HG03432 (cell line): Measurements from ENCODE around the gene REPIN1.
A peak's percentile ranks its signal among the peaks of the same experiment; 100 is the strongest.

Experiments
- ATAC-seq: cut with Tn5 transposase; IDR thresholded peaks from one replicate; pipeline ENCODE4 v1.9.1; 2021; ENCODE audit warnings: mild to moderate bottlenecking, moderate library complexity; ENCODE audit not compliant: unreplicated experiment

Gene REPIN1

DNA sequence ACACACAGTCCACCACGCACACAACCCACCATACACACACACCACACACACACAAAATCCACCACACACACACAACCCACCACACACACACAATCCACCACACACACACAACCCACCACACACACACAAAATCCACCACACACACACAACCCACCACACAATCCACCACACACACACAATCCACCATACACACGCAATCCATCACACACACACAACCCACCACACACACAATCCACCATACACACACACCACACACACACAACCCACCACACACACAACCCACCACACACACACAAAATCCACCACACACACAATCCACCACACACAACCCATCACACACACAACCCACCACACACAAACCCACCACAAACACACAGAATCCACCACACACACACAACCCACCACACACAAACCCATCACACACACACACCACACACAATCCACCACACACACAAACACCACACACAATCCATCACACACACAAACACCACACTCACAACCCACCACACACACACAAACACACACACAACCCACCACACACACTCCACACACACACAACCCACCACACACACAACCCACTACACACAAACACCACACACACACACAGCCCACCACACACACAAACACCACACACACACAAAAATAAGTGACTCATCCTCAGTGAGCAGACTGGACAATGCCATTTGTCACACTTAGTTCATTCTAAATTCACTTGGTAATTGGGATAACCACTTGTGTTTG lies 8.8 kb upstream of the REPIN1 start:
- ATAC-seq = no peak

DNA sequence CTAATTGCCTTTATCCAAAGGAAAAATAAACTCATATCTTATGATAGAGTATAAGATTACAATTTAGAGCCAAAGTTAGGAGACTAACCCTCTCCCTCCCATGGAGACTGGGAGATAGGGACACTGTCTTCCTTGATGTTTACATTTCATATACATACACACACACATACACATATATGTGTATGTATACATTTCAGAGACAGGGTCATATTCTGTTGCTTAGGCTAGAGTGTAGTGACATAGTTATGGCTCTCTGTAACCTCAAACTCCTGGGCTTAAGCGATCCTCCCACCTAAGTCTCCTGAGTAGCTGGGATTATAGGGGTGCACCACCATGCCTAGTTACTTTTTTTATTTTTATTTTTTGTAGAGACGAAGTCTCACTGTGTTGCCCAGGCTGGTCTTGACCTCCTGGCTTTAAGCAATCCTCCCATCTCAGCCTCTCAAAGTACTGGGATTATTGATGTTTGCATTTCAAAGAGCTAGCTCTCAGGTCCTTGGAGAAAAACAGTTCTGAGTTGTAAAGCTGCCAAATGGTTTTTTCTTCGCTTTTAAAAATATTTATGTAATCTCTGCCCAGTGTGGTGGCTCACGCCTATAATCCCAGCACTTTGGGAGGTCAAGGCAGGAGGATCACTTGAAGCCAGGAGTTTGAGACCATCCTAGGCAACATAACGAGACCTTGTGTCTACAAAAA lies 8.1 kb upstream of the REPIN1 start:
- ATAC-seq = no peak

DNA sequence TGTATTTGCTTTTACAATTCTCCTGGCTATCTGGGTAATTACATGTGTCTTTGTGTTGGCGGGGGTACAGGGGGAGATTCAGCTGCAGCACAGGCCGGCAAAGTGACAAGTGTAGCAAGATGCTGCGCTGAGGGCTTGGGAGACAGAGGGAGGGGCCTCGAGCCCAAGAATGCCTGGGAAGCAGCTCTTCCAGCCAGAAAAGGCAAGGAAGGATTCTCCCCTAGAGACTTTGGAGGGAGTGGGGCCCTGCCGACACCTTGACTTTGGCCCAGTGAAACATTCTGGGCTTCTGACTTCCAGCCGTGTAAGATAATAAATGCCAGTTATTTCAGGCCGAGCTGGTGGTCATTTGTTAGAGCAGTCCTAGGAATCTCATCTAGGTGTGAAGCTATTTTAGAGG lies 7.2 kb upstream of the REPIN1 start:
- no peak for ATAC-seq

DNA sequence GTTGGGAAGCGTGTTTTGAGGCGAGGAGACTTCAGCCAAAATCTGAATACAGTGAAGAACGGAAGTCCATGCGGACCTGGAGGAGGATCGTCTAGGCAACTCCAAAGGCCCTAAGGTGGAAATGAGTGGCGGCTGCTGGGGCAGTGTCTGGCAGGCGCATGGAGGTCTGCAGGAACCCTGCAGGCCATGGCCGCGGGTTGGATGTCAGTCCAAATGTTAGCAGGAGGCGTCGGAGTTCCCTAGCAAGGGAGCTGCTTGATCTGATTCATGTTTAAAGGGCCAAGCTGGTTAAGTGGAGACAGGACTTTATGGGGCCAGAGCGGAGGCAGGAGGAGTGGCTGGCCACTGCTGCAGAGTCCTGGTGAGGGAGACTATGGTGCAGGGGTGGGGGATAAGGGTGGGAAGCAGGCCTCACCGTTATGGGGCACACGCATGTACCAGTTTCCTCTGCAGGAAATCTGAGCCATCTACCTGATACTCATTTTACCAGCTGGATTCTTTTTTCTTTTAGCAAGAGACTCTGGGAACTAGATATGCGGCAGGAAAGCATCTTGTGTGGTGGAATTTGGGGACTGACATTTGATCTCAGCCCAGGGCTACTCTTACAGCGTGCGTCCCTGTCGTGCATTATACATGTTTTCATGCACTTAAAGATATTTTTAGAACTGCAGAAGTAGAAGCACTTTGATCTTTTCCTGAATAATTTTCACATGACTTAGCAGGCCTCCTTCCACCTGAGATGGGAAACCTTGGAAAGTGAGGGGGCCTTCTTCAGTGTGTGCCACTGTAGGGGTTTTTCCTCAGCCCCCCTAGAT lies 6.6 kb upstream of the REPIN1 start:
- ATAC-seq = no peak

DNA sequence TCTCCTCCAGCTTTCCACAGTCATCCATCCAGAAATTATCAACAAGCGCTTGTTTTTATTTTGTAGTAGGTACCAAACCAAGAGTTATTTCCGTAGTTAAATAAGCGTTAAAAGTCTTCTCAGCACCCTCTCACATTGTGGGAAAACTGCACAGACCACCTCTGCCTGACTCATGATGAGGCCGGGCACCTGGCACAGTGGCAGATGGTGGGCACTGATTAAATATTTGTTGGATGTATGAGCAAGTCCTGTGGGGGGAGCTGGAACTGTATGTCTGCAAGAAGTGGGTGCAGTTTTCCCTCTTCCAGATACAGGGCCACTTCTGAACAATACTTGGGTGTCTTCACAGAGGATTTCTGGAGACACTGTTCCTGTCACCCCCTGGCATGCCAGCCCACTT lies 5.3 kb upstream of the REPIN1 start:
- no peak for ATAC-seq

DNA sequence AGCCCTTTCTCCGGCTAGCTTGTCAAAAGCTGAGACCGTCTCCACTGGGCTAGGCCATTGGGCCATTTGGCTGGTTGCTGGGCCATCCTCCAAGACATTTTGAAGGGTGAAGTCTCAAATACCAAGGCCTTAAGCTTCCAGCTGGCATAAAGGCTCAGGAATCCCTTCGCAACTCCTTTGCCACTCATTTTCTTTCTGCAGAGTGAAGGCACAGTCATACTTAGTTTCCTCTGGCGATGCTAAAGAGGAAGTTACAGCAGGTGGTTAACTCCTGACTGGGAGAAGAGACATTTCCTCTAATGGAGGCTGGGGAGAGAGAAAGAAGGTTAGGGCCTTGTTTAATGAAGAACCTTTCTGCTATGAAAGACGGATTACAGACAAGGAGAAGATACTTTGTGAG lies 4.8 kb upstream of the REPIN1 start:
- no peak for ATAC-seq

DNA sequence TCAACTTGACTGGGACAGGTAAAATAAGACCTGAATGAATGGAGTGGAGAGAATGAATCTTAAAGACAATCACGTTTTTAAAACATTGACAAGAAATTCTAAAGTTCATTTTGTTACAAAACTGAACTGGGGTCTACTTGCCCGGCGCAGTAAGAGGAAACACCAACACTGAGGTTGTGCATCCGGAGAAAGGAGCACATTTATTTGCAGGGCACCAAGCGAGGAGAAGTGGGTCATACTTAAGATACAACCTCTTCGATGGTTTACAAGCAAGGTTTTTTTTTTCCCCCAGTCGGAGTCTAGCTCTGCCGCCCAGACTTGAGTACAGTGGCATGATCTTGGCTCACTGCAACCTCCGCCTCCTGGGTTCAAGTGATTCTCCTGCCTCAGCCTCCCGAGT lies 3.4 kb upstream of the REPIN1 start:
- ATAC-seq = no peak

DNA sequence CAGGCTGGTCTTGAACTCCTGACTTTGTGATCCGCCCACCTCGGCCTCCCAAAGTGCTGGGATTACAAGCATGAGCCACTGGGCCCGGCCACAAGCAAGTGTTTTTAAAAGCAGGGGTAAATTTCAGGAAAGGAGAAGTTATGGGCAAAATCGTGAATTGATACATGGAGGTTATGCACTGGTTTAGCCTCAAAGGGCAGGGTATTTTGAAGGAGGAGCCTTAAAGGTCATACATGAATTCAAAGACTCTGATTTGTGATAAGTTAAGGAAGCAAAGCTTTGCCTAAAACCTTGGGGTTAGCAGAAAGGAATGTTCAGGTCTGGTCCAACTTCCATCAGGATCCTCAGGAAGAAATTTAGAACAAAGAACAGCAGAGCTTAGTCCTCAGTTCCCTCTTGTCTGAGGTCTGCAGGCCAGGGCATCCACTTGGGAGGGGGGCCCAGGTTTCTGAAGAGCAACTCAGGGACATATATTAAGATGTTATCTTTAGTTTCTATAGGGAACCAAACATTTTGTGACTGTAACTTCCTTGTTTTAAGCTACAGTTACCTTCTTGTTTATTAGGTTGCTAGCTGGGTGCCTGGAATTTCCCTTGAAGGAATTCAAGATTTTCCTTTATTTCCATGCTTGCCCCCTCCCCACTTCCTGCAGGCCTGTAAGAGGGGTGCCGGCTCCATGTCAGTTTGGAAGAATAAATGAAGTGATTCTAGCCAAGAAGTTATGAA lies 2.8 kb upstream of the REPIN1 start:
- ATAC-seq = no peak

DNA sequence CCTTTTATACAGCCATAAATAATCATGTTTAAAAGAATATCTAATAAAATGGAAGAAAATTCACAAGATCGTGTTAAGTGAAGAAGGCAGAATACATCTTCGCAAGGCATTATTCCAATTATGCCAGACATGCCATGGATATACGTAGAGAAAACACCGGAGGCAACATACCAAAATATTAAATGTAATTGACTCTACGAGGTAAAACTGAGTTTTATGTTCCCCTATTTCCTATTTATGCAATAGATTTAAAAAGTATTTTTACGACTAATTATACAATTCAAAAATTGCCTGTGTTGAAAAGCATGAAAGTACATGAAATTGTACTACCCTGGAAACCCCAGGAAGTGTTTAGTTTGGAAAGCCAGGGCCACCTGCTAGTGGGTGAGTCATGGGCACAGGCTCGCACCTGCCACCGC lies 936 bp upstream of the REPIN1 start:
- no peak for ATAC-seq

DNA sequence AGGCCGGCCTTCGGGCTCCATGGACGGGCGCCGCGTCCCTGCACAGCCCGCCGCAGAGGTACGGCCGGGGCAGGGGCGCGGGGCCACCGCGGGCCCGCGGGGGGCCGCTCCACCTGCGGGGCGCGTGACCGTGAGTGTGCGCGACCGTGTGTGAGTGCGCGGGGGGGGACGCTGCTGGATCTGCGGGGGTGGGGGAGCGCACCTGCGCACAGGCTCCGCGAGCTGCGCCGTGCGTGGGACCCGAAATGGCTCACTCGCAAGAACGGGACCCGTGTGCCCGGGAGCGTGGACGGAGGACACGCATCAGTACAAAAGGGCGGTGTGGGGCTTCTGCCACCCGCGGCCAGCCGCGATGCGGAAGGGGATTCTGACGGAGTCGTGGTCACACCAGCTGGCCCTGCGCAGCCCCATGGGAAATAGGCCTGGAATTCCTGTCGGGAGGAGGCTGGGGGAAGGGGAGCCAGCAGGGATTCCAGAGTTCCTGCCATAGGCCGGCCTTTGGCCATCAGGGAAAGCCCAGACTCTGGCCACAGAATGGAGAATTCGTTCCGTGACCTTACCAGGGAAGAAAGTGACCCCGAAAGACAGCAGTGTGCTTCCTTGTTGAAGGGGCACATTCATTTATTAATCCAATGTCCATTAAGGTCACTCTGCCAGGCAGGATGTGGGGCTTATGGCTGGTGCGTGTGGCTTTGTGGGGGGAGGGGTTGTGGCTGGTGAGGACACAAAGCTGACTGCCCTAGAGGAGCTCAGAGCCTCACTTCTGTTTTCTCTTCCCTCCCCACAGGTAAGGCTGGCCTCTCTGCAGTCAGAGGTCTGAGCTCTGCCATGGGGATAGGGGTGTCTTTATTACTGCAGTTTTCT lies 494 bp downstream of the REPIN1 start:
- ATAC-seq = peak; percentile 40

DNA sequence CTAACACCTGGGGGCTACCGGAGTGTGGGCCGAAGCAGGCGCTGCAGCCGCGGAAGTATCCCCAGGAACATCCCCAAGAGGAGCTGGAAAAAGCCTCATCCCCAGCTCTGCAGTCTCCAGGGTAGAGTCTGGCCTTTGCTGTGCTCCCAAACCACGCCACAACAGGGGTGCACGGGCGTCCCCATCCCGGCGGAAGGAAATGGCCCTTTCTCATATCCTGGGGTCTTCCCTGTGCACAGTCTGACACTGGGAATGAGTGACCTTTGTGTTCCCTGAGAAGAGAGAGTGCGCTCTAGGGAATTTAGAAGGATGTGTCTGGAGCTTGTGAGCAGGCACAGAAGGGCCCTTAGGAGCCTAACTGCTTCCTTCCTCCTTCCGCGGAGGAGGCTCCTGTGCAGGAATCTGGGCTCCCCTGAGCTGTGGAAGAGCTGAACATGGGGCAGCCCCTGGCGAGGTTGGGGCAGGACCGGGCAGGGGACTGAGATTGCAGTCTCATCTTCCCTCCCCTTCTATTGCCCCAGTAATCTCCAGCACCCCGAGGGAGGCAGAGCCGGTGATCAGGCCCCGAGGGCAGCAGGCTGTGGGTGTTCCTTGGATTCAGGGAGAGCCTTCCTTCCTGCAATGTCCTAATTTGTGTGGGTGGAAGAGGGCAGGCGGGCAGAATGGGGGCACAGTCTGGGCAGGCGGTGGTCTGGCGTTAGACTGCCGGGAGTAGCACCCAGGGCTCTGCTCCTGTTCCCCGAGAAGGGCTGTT lies 1.3 kb downstream of the REPIN1 start:
- no peak for ATAC-seq

DNA sequence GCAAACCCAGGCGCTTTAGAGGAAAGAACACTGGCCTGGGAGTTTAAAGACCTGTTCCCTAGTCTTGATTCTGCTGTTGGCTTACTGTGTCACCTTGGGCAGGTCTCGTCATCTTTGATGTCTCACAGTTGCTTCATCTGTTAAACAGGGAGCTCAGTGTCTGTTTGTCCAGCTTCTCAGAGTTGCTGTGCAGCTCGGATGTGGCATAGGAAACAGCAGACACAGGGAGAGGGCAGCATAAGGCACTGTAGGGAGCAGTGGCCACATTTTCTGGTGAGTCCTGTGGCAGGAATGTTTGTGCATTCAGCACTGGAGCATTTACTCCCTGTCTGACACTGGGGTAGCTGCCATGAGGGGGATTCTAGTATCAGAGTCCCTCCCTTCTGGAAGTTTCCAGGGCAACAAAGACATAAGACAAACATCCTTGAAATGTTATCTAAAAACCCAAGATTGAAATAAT lies 2.0 kb downstream of the REPIN1 start:
- no peak for ATAC-seq

DNA sequence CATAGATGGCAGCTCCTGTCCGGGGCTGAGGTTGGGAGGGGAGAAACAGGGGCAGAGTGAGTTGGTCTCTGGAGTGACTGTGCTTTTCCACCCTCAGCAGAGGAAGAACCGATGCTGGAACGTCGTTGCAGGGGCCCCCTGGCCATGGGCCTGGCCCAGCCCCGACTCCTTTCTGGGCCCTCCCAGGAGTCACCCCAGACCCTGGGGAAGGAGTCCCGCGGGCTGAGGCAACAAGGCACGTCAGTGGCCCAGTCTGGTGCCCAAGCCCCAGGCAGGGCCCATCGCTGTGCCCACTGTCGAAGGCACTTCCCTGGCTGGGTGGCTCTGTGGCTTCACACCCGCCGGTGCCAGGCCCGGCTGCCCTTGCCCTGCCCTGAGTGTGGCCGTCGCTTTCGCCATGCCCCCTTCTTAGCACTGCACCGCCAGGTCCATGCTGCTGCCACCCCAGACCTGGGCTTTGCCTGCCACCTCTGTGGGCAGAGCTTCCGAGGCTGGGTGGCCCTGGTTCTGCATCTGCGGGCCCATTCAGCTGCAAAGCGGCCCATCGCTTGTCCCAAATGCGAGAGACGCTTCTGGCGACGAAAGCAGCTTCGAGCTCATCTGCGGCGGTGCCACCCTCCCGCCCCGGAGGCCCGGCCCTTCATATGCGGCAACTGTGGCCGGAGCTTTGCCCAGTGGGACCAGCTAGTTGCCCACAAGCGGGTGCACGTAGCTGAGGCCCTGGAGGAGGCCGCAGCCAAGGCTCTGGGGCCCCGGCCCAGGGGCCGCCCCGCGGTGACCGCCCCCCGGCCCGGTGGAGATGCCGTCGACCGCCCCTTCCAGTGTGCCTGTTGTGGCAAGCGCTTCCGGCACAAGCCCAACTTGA lies 2.7 kb downstream of the REPIN1 start:
- ATAC-seq = no peak

DNA sequence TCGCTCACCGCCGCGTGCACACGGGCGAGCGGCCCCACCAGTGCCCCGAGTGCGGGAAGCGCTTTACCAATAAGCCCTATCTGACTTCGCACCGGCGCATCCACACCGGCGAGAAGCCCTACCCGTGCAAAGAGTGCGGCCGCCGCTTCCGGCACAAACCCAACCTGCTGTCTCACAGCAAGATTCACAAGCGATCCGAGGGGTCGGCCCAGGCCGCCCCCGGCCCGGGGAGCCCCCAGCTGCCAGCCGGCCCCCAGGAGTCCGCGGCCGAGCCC lies 3.3 kb downstream of the REPIN1 start:
- no peak for ATAC-seq

DNA sequence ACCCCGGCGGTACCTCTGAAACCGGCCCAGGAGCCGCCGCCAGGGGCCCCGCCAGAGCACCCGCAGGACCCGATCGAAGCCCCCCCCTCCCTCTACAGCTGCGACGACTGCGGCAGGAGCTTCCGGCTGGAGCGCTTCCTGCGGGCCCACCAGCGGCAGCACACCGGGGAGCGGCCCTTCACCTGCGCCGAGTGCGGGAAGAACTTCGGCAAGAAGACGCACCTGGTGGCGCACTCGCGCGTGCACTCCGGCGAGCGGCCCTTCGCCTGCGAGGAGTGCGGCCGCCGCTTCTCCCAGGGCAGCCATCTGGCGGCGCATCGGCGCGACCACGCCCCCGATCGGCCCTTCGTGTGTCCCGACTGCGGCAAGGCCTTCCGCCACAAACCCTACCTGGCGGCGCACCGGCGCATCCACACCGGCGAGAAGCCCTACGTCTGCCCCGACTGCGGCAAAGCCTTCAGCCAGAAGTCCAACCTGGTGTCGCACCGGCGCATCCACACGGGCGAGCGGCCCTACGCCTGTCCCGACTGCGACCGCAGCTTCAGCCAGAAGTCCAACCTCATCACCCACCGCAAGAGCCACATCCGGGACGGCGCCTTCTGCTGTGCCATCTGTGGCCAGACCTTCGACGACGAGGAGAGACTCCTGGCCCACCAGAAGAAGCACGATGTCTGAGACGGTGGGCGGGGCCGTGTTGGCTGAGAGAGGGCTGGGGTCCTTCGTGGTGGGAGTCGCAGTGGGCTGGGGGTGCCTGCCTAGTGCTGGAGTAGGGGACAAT lies 3.8 kb downstream of the REPIN1 start:
- no peak for ATAC-seq

DNA sequence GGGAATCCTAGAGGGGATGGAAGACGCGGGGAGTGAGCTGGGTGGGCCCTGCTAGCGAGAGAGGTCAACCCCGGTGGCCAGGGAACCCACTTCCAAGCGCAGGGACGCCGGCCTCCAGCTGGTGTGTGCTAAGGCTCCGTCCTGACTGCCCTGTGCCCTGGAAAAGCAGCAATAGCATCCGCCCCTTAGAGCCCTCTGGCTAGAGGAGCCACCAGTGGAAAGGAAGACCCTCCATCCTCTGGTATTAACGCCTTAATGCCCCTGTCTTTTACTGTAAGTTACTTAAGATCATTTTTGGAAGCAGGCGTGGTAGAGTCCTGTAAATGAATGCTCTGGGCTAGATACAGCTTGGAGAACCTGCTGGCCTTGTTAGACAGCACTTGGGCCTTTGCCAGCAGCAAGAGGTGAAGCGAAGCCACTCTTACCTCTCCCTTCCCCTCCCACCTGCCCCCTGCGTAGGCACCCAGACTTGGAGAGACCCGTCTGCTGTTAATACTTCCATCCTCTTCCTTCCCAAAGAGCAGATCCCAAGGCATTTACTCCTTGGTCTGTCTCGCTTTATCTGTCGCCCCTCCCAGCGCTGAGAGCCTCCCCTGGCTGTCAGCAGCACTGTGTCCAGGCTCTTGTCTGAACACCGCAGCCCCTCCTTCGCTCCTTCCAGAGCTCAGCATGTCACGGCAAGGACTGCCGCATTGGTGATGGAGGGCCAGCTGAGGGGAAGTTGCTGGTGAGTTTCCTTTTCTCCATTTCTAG lies 4.6 kb downstream of the REPIN1 start:
- ATAC-seq = no peak

DNA sequence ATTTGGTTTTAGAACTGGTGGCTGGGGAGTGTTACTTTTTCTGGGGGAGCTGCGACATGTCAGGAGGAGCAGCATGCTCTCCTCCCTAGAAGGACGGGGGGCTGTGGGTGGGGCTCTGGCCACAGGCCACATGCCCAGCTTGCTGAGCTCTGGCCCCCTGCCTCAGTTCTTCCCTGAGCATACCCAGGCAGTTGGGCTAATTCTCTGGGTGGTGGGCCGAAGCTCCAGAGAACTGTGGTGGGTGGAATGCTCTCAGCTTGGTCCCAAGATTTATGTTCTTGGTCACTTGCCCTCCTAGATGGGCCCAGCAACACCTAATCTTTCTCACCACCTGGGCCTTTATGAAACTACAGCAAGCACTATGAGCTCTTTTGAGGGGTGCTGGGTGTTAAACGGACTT lies 5.4 kb downstream of the REPIN1 start:
- ATAC-seq = no peak
